GM23248 (cell line): ENCODE measurements around the gene GCH1.

Experiments
- EZH2 ChIP-seq: fragments of 200-600 bp; sonication (generic); IDR thresholded peaks from 2 replicates; pipeline ENCODE4 v1.6.1; 2018; ENCODE audit warnings: antibody characterized with exemption, mild to moderate bottlenecking; ENCODE audit not compliant: insufficient read depth, poor library complexity, severe bottlenecking
- EZH2phosphoT487 ChIP-seq: fragments of 200-600 bp; sonication (generic); IDR thresholded peaks from 2 replicates; pipeline ENCODE4 v1.6.1; 2018; ENCODE audit warnings: antibody characterized with exemption, moderate library complexity, mild to moderate bottlenecking, low read depth; ENCODE audit not compliant: insufficient read depth

DNA sequence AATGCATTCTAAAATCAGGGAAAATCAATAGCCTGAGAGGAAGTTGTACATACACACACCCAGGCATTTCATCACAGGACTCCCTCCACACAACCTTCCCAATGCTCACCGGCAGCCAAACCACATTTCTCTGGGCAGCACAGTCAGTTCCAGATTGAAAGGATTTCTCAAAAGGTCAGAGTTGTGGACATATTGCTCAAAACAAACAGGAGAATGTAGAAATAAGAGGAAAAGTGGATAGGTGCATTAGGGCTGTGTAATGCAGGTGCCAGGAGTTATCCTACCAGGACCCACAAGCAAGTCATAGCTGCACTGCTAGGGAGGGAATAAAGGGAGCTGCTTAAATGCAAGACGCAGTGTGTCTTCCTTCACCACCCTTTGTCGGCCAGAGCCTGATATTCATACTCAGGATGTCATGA lies 62.9 kb downstream of the GCH1 start:
- TF ChIP-seq EZH2phosphoT487 (no peak), EZH2 (no peak)
